H9 (cell line): ENCODE data around the gene TNFRSF1B. TPM values are rescaled to one million over a fixed set of nuclear protein-coding genes. Genes with fewer than 3 reads are reported as not detected.

Source experiments
- DNase-seq: peaks from one replicate; pipeline ENCODE4 v3.0.0-alpha.2; 2017
- H2AFZ ChIP-seq: one replicate; pipeline ENCODE4 v1.6.1; 2013; ENCODE audit warnings: mild to moderate bottlenecking, low read length, control low read depth, moderate library complexity
- H2AK5ac ChIP-seq: 2 replicates; pipeline ENCODE4 v1.6.1; 2013; ENCODE audit warnings: low read length, control low read depth, mixed read lengths; ENCODE audit not compliant: insufficient read length
- H2BK120ac ChIP-seq: one replicate; pipeline ENCODE4 v1.6.1; 2013; ENCODE audit warnings: low read depth, mild to moderate bottlenecking, low read length, control low read depth, inconsistent platforms; ENCODE audit not compliant: poor library complexity, severe bottlenecking
- H2BK12ac ChIP-seq: 2 replicates; pipeline ENCODE4 v1.6.1; 2013; ENCODE audit warnings: low read length, control low read depth, mixed read lengths, low read depth; ENCODE audit not compliant: insufficient read length
- H2BK15ac ChIP-seq: 2 replicates; pipeline ENCODE4 v1.6.1; 2013; ENCODE audit warnings: low read depth, low read length, control low read depth
- H2BK20ac ChIP-seq: one replicate; pipeline ENCODE4 v1.6.1; 2013; ENCODE audit warnings: low read depth, mild to moderate bottlenecking, low read length, control low read depth, inconsistent platforms; ENCODE audit not compliant: poor library complexity, severe bottlenecking
- H2BK5ac ChIP-seq: 2 replicates; pipeline ENCODE4 v1.6.1; 2013; ENCODE audit warnings: low read length, control low read depth, mixed read lengths; ENCODE audit not compliant: insufficient read length
- H3K14ac ChIP-seq: 2 replicates; pipeline ENCODE4 v1.6.1; 2013; ENCODE audit warnings: low read length, control low read depth; ENCODE audit not compliant: insufficient read depth
- H3K18ac ChIP-seq: 2 replicates; pipeline ENCODE4 v1.6.1; 2013; ENCODE audit warnings: low read depth, mild to moderate bottlenecking, mixed read lengths, low read length, control low read depth; ENCODE audit not compliant: insufficient read length
- H3K23ac ChIP-seq: 2 replicates; pipeline ENCODE4 v1.6.1; 2013; ENCODE audit warnings: low read length, control low read depth, mixed read lengths, low read depth; ENCODE audit not compliant: insufficient read length
- H3K23me2 ChIP-seq: 2 replicates; pipeline ENCODE4 v1.6.1; 2013; ENCODE audit warnings: low read depth, mild to moderate bottlenecking, mixed read lengths, low read length, control low read depth; ENCODE audit not compliant: insufficient read length, poor library complexity, severe bottlenecking
- H3K27ac ChIP-seq: 2 replicates; pipeline ENCODE4 v1.5.1; 2013; ENCODE audit warnings: low read length, control low read depth, mixed read lengths, low read depth; ENCODE audit not compliant: insufficient read length
- H3K27me3 ChIP-seq: 2 replicates; pipeline ENCODE4 v1.6.1; 2013; ENCODE audit warnings: low read length, control low read depth, inconsistent platforms; ENCODE audit not compliant: insufficient read depth
- H3K4ac ChIP-seq: 2 replicates; pipeline ENCODE4 v1.6.1; 2013; ENCODE audit warnings: low read depth, mild to moderate bottlenecking, control low read depth, inconsistent platforms, low read length, moderate library complexity
- H3K4me1 ChIP-seq: 2 replicates; pipeline ENCODE4 v1.6.1; 2013; ENCODE audit warnings: low read length, control low read depth, inconsistent platforms; ENCODE audit not compliant: insufficient read depth
- H3K4me2 ChIP-seq: 2 replicates; pipeline ENCODE4 v1.6.1; 2013; ENCODE audit warnings: low read length, control low read depth, mixed read lengths; ENCODE audit not compliant: insufficient read length, insufficient read depth
- H3K56ac ChIP-seq: 2 replicates; pipeline ENCODE4 v1.6.1; 2013; ENCODE audit warnings: low read depth, mild to moderate bottlenecking, mixed read lengths, low read length, control low read depth; ENCODE audit not compliant: insufficient read length
- H3K79me1 ChIP-seq: 2 replicates; pipeline ENCODE4 v1.6.1; 2013; ENCODE audit warnings: low read depth, mild to moderate bottlenecking, moderate library complexity, low read length, control low read depth, inconsistent platforms; ENCODE audit not compliant: insufficient read depth, poor library complexity, severe bottlenecking
- H3K79me2 ChIP-seq: 2 replicates; pipeline ENCODE4 v1.6.1; 2013; ENCODE audit warnings: low read length, control low read depth, inconsistent platforms; ENCODE audit not compliant: insufficient read depth
- H3K9ac ChIP-seq: 2 replicates; pipeline ENCODE4 v1.6.1; 2013; ENCODE audit warnings: low read length, control low read depth, mixed read lengths; ENCODE audit not compliant: insufficient read length; ENCODE audit errors: extremely low read depth
- H3K9me3 ChIP-seq: one replicate; pipeline ENCODE4 v1.6.1; 2013; ENCODE audit warnings: low read depth, low read length, inconsistent platforms; ENCODE audit not compliant: control insufficient read depth
- H3T11ph ChIP-seq: one replicate; pipeline ENCODE4 v1.6.1; 2013; ENCODE audit warnings: mild to moderate bottlenecking, low read length, control low read depth, inconsistent platforms
- H4K20me1 ChIP-seq: one replicate; pipeline ENCODE4 v1.6.1; 2013; ENCODE audit not compliant: control insufficient read depth, insufficient read length, insufficient read depth
- H4K5ac ChIP-seq: 2 replicates; pipeline ENCODE4 v1.6.1; 2013; ENCODE audit warnings: low read depth, mild to moderate bottlenecking, mixed read lengths, low read length, control low read depth; ENCODE audit not compliant: insufficient read length
- H4K8ac ChIP-seq: replicated peaks from 2 replicates; pipeline ENCODE4 v1.6.1; 2013; ENCODE audit warnings: low read length, control low read depth, mixed read lengths, low read depth; ENCODE audit not compliant: insufficient read length
- H4K91ac ChIP-seq: 2 replicates; pipeline ENCODE4 v1.6.1; 2013; ENCODE audit warnings: low read depth, mild to moderate bottlenecking, moderate library complexity, mixed read lengths, low read length, control low read depth; ENCODE audit not compliant: insufficient read length
- H3K27ac Mint-ChIP-seq, 3 experiments: 2 replicates in 2 of 3; 3 replicates in 1 of 3; pipeline ENCODE4 v1.8.0; 2020 to 2021; ENCODE audit warnings: mixed read lengths in 3 of 3, mild to moderate bottlenecking in 1 of 3, moderate library complexity in 1 of 3
- H3K27me3 Mint-ChIP-seq: 2 replicates; pipeline ENCODE4 v1.8.0; 2021; ENCODE audit warnings: low read depth, mild to moderate bottlenecking, moderate library complexity, mixed read lengths
- H3K36me3 Mint-ChIP-seq, 3 experiments: 2 replicates in 2 of 3; 3 replicates in 1 of 3; pipeline ENCODE4 v1.8.0; 2020 to 2021; ENCODE audit warnings: low read depth in 3 of 3, mixed read lengths in 3 of 3; ENCODE audit not compliant: insufficient read depth in 1 of 3
- H3K4me1 Mint-ChIP-seq, 2 experiments: 2 replicates each; pipeline ENCODE4 v1.8.0; 2020; ENCODE audit warnings: mixed read lengths in 2 of 2
- H3K4me3 Mint-ChIP-seq, 2 experiments: 2 replicates in 1 of 2; 3 replicates in 1 of 2; pipeline ENCODE4 v1.8.0; 2020 to 2021; ENCODE audit warnings: mild to moderate bottlenecking in 2 of 2, mixed read lengths in 2 of 2, moderate library complexity in 1 of 2
- H3K9me3 Mint-ChIP-seq, 2 experiments: 2 replicates in 1 of 2; 3 replicates in 1 of 2; pipeline ENCODE4 v1.8.0; 2020; ENCODE audit warnings: mild to moderate bottlenecking in 2 of 2, mixed read lengths in 2 of 2, moderate library complexity in 1 of 2
- whole genome bisulfite sequencing: extraction: QIAGEN DNeasy Blood & Tissue Kit; methylation state at CpG from one replicate; pipeline ENCODE4 v1.1.7; 2013; ENCODE audit warnings: missing lambda C conversion rate, low lambda C conversion rate, mixed read lengths; ENCODE audit not compliant: insufficient read length; ENCODE audit errors: extremely low coverage; 5-methylcytosine and 5-hydroxymethylcytosine counted together
- total RNA-seq: library from RNA; stranded (reverse); gene quantifications from 2 replicates; pipeline ENCODE4 v1.2.1, GENCODE V29; 2021
- TF ChIP-seq, protein P1 (sequence below): fragments of 200-600 bp; sonication (generic); conservative IDR thresholded peaks from 3 replicates; pipeline ENCODE4 v1.8.0; 2021; ENCODE audit warnings: antibody characterized with exemption, mild to moderate bottlenecking

TNFRSF1B gene
- total RNA-seq, 1 experiment from 2014 or later: 0.57 TPM

GRCh38 chr1:12185918-12186678, 19.3 kb downstream of the TNFRSF1B start:
- Histone ChIP-seq H2BK12ac (no peak overlapping the region), H3K9me3 (no peaks in the 10 kb centered on the region), H3K4me1 (no peaks in the 10 kb centered on the region; the same call in 1 of the 2 replicates), H3K23me2 (no peaks in the 10 kb centered on the region), H4K5ac (no peak overlapping the region), H3K4ac (no peak overlapping the region), H3K23ac (no peak overlapping the region), H4K20me1 (no peaks in the 10 kb centered on the region), H3K79me1 (no peaks in the 10 kb centered on the region), H3K27me3 (no peaks in the 10 kb centered on the region), H3K79me2 (no peaks in the 10 kb centered on the region), H2BK20ac (no peak overlapping the region), H2BK5ac (no peak overlapping the region), H3K18ac (no peak overlapping the region), H3K9ac (no peak overlapping the region), H4K91ac (no peak overlapping the region), H3K4me2 (no peak overlapping the region), H3K27ac (no peak overlapping the region), H4K8ac (no peak overlapping the region), H3K14ac (no peak overlapping the region), H2BK15ac (no peak overlapping the region), H2BK120ac (no peak overlapping the region), H2AK5ac (no peak overlapping the region), H3K56ac (no peak overlapping the region), H3T11ph (no peak overlapping the region), H2AFZ (no peak overlapping the region)
- no peak for DNase-seq
- peaks cover 6% of the 10 kb centered on the region for H3K27me3 Mint-ChIP-seq
- TF ChIP-seq, protein P1, sequence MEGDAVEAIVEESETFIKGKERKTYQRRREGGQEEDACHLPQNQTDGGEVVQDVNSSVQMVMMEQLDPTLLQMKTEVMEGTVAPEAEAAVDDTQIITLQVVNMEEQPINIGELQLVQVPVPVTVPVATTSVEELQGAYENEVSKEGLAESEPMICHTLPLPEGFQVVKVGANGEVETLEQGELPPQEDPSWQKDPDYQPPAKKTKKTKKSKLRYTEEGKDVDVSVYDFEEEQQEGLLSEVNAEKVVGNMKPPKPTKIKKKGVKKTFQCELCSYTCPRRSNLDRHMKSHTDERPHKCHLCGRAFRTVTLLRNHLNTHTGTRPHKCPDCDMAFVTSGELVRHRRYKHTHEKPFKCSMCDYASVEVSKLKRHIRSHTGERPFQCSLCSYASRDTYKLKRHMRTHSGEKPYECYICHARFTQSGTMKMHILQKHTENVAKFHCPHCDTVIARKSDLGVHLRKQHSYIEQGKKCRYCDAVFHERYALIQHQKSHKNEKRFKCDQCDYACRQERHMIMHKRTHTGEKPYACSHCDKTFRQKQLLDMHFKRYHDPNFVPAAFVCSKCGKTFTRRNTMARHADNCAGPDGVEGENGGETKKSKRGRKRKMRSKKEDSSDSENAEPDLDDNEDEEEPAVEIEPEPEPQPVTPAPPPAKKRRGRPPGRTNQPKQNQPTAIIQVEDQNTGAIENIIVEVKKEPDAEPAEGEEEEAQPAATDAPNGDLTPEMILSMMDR: no peak
- peaks cover 0 to 5% (median 1%) of the 10 kb centered on the region in 3 experiments; a peak in 3 of 7 replicates for H3K36me3 Mint-ChIP-seq
- peaks cover 18 to 35% of the 10 kb centered on the region in 2 experiments for H3K4me1 Mint-ChIP-seq
- no CpG with 5 or more reads among the region's 13 CpGs for WGBS
- H3K9me3 Mint-ChIP-seq: peaks cover 0 to 4% of the 10 kb centered on the region in 2 experiments; a peak in 4 of 5 replicates
- H3K27ac Mint-ChIP-seq: no peak overlapping the region
- H3K4me3 Mint-ChIP-seq: no peak overlapping the region
